KOPT-K1 (cell line): ENCODE measurements around the gene TXNRD2.

Source experiments
- H3K27ac ChIP-seq: fragments of 200-600 bp; sonication (generic); 2 replicates; pipeline ENCODE4 v1.5.1; 2016; ENCODE audit warnings: antibody characterized with exemption, mild to moderate bottlenecking, low read depth, low read length; ENCODE audit not compliant: poor library complexity, severe bottlenecking
- H3K36me3 ChIP-seq: fragments of 200-600 bp; sonication (generic); 2 replicates; pipeline ENCODE4 v1.5.1; 2017; ENCODE audit warnings: antibody characterized with exemption, mild to moderate bottlenecking, low read length, moderate library complexity; ENCODE audit not compliant: insufficient read depth
- H3K9me3 ChIP-seq: fragments of 200-600 bp; sonication (generic); 2 replicates; pipeline ENCODE4 v1.5.1; 2017; ENCODE audit warnings: antibody characterized with exemption, low read length, mild to moderate bottlenecking; ENCODE audit not compliant: insufficient read depth, poor library complexity, severe bottlenecking

The TXNRD2 gene

DNA sequence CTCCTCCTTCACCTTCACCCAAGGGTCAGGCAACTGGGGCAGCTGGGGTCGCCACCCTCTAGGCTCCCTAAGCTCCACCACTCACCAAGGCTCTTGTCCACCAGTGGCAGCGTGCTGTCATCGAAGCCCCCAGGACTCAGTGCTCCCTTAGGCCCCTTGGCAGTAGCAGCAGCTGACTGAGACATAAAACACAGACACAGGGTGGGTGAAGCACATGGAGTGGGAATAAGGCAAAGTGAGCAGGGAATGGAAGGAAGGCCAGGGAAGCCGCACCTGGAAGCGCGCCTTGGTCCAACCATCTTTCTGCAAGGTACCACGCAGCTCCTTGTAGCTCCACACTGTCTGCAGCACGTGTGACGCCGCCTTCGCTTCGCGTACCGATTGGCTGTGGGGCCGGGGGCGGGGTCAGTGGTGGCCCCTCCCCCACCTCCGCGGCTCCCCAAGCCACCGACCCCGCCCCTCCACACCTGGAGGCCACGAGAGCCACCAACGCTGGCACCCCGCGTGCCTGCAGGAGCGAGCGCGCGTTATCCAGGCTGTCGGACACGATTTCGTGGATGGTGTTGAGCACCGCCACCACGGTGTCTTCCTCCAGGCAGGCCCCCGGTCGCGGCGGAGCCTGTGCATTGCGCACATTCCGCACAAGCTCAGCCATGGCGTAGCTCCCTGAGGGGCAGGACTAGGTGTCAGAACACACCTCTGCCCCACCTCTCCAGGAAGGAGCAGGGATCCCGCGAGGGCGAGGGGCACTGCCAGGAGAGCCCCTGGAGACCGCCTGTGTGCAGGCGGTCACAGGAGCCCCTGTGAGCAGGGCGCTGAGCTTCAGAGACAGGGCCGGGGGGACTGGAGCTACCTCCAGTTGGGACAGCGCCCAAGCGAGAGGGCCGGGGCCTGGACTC, 31.3 kb upstream of the TXNRD2 start:
- Histone ChIP-seq H3K36me3 (peaks cover 21% of the 10 kb centered on the region), H3K9me3 (no peaks in the 10 kb centered on the region), H3K27ac (no peak overlapping the region)

- no peak overlapping the region for H3K27ac ChIP-seq
- peaks cover 28% of the 10 kb centered on the region for H3K36me3 ChIP-seq
- H3K9me3 ChIP-seq: no peaks in the 10 kb centered on the region
Measured at GRCh38 chr22:19972251-19972650, 30.6 kb upstream of the TXNRD2 start.

DNA sequence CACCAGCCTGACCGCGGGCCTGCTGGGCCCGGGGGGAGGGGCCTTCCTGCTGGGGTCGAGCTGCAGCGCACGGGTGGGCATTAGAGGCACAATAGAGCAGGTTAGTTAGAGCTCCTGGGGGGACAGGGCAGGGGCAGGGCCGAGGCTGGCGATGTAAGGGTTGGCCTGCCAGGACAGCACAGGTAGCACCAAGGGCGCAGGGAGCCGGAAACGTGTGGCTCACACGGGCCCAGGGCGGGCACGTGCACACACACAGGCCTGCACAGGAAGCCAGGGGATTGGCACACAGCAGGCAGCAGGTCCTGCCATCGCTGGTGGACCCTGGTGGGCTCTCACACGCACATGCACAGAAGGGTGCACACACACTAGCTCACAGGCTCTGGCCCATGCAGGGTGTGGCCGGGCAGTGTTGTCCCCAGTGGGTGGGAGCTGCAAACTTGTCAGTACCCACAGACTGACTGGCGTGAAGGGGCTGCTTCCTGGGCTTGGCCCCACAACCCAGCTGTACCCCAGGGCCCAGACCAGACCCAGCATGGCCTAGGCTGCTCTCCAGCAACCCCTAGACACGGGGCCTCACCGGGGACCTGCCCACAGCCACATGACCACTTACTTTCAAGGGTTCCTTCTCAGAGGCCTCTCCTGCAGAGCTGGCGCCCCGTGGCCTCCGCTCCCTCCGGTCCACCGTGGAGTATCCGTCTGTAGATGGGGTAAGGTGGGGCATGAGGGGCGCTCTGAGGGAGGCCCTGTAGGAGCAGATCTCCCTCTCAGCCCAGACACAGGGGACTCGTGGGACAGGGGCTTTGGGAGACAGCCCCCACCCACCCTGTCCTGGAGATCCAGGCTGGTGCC, 29.9 kb upstream of the TXNRD2 start:
- no peak overlapping the region for H3K27ac ChIP-seq
- H3K9me3 ChIP-seq: no peaks in the 10 kb centered on the region
- peaks cover 35% of the 10 kb centered on the region for H3K36me3 ChIP-seq

- Histone ChIP-seq H3K9me3 (no peaks in the 10 kb centered on the region), H3K36me3 (peaks cover 44% of the 10 kb centered on the region), H3K27ac (no peak overlapping the region)
Measured at GRCh38 chr22:19970479-19971275, 29.1 kb upstream of the TXNRD2 start.

DNA sequence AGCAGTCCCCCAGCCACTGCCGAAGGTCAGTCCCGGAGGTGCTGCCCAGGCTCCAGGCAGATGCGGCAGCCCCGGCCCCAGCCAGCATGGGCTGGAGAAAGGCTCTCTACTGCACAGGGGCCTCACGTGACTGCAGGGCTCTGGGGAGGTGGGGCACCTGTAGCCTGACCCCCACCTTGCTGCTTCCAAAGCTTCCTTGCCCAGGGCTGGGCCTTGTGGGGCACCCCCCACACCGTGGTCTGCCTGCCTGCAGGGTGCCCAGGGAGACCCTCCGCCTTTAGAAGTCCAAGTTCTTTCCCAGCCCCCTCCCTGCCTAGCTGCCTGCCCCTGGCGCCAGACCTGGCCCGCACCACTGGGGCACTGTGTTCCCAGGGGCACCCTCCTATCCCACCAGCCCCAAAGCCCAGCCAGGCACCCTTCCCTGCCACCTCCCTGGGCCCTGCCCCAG, 28.4 kb upstream of the TXNRD2 start:
- no peaks in the 10 kb centered on the region for H3K9me3 ChIP-seq
- H3K36me3 ChIP-seq: peaks cover 45% of the 10 kb centered on the region
- H3K27ac ChIP-seq: no peak overlapping the region

DNA sequence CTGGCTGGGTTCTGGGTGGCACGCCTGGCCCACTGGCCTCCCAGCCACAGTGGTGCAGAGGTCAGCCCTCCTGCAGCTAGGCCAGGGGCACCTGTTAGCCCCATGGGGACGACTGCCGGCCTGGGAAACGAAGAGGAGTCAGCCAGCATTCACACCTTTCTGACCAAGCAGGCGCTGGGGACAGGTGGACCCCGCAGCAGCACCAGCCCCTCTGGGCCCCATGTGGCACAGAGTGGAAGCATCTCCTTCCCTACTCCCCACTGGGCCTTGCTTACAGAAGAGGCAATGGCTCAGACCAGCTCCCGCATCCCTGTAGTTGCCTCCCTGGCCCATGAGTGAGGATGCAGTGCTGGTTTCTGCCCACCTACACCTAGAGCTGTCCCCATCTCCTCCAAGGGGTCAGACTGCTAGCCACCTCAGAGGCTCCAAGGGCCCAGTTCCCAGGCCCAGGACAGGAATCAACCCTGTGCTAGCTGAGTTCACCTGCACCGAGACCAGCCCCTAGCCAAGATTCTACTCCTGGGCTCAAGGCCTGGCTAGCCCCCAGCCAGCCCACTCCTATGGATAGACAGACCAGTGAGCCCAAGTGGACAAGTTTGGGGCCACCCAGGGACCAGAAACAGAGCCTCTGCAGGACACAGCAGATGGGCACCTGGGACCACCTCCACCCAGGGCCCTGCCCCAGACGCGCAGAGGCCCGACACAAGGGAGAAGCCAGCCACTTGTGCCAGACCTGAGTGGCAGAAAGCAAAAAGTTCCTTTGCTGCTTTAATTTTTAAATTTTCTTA, 27.7 kb upstream of the TXNRD2 start:
- peaks cover 52% of the 10 kb centered on the region for H3K36me3 ChIP-seq
- no peaks in the 10 kb centered on the region for H3K9me3 ChIP-seq
- no peak overlapping the region for H3K27ac ChIP-seq

DNA sequence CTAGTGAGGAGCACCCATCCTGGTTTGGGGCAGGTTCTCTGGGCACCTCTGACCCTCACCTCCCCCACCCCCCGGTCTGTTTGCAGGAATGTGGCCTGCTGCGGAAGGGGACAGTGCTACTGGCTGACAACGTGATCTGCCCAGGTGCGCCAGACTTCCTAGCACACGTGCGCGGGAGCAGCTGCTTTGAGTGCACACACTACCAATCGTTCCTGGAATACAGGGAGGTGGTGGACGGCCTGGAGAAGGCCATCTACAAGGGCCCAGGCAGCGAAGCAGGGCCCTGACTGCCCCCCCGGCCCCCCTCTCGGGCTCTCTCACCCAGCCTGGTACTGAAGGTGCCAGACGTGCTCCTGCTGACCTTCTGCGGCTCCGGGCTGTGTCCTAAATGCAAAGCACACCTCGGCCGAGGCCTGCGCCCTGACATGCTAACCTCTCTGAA, 26.9 kb upstream of the TXNRD2 start:
- Histone ChIP-seq H3K9me3 (no peaks in the 10 kb centered on the region), H3K27ac (no peak overlapping the region), H3K36me3 (peaks cover 60% of the 10 kb centered on the region)

DNA sequence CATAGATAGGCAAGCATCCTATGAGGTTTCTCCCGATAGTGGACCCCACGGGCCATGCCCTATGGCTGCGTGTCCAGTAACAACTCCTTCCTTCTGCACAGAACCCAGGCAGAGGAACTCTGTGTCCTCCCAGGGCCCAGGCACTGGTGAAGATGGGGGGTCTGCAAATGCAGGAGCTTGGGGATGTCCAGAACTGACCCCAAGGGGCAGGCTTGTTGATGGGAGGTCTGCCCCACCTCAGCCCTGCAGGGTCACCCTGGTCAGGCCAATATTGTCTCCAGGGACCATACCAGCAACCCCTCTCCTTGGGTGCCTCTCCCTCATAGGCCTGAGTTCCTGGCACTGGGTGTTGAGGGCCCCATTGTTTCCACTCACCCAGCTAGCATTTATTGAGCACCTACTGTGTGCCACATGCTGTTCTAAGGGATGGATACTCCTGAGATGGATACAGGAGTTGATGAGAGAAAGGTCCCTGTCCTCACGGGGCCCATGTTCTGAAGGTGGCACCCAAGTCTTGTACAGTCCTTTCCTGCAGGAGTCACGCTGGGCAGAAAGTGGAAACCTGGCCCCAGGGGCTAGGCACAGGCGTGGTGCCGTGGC, 26.3 kb upstream of the TXNRD2 start:
- Histone ChIP-seq H3K9me3 (no peaks in the 10 kb centered on the region), H3K36me3 (peaks cover 66% of the 10 kb centered on the region), H3K27ac (no peak overlapping the region)

DNA sequence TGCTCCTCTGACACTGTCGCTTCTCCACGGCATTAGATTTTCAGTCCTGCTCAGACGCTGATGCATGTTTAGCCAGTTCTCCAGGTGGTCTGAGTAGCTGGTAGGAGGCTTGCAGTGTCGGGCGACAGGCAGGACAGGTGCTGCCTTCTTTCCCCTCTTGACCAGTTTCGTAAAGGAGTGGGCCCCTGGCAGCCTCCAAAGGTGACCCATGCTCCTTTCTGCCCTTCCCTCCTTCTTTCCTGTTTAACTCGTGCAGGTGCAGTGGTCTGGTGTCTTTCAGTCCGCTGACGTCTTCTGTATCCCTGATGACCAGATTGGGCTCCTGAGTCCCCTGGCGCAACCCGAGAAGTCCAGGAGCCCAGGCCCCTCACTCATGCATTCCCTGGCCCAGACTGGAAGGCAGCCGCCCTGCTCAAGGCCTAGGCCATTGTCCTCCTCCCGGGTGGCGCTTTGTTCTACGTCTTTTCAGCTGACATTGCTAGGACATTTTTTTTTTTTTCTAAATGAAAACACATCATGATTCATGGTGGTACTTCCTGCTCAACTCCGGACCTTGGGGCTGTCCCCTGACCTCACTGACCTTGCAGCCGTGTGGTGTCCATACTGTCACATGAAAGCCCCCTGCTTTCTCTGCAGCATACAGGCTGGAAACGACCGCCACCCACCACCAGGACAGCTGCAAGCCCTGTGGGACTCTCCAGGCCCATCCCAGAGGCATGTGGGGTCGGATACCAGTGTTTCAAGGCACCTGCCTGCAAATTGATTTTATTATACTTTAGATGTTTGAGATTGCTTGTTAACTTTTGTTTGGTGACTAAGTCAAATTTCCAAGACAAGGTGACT, 25.5 kb upstream of the TXNRD2 start:
- H3K36me3 ChIP-seq: peaks cover 74% of the 10 kb centered on the region

GRCh38 chr22:19965771-19966709, 24.4 kb upstream of the TXNRD2 start:
- H3K9me3 ChIP-seq: no peaks in the 10 kb centered on the region
- H3K27ac ChIP-seq: no peak overlapping the region
- H3K36me3 ChIP-seq: peaks cover 83% of the 10 kb centered on the region

More for the DNA sequence above, 25.5 kb upstream of the TXNRD2 start:
- Histone ChIP-seq H3K27ac (no peak overlapping the region), H3K9me3 (no peaks in the 10 kb centered on the region)

DNA sequence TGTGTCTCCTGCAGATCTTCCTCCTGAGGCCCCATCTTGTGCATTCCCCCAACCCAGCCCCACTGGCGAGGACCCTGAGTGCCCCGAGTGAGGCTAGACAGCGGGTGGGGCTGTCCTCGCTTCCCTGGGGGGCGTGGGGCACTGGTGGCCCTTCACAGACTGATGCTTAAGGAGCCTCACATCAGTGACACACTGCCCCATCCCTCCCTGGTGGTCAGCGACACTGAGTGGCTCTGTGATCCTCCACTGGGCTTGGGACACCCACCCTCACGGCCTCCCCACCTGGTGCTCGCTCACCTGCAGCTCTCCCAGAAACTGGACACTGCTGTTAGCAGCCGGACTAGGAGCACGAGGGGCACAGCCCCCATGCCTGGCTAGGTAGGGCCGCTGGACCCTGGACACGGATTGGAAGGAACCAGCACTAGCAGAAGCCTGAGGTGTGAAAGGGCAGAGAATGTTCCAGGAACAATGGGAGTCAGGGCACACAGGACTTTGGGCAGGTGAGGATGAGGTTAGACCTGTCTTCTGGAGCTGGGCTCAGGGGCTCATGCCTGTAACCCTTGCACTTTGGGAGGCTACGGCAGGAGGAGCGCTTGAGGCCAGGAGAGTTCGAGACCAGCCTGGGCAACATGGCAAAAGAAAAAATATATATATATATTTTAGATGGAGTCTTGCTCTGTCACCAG, 23.2 kb upstream of the TXNRD2 start:
- Histone ChIP-seq H3K36me3 (peaks cover 81% of the 10 kb centered on the region), H3K27ac (no peak overlapping the region), H3K9me3 (no peaks in the 10 kb centered on the region)
